NB4 (cell line): Measurements from ENCODE around the gene CHN1.

Experiments used
- MYC ChIP-seq: IDR thresholded peaks from 2 replicates; pipeline ENCODE4 v1.6.1; 2011; ENCODE audit warnings: low read depth, low read length
- POLR2A ChIP-seq: IDR thresholded peaks from 2 replicates; pipeline ENCODE4 v1.6.1; 2011; ENCODE audit warnings: mild to moderate bottlenecking; ENCODE audit not compliant: insufficient read length; ENCODE audit errors: extremely low read depth
- TF ChIP-seq, protein P1 (sequence below): IDR thresholded peaks from one replicate; pipeline ENCODE4 v1.5.1; 2012; ENCODE audit warnings: low read depth, low read length

DNA sequence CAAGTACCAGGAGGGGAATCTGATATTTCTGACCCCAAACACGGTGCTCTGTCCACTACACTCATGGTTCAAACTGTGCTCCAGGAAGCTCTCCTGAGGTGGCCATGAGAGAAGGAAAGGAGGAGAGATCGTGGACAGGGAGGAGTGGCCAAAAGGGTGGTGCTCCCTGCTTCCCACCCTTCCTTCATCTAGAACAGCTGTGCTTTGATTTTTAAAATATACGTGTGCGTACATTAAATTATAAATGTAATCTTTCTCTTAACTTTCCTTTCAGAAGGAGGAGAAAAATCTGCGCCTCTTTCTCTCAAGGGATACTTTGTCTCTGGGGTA, 232.7 kb downstream of the CHN1 start:
- TF ChIP-seq, protein P1, sequence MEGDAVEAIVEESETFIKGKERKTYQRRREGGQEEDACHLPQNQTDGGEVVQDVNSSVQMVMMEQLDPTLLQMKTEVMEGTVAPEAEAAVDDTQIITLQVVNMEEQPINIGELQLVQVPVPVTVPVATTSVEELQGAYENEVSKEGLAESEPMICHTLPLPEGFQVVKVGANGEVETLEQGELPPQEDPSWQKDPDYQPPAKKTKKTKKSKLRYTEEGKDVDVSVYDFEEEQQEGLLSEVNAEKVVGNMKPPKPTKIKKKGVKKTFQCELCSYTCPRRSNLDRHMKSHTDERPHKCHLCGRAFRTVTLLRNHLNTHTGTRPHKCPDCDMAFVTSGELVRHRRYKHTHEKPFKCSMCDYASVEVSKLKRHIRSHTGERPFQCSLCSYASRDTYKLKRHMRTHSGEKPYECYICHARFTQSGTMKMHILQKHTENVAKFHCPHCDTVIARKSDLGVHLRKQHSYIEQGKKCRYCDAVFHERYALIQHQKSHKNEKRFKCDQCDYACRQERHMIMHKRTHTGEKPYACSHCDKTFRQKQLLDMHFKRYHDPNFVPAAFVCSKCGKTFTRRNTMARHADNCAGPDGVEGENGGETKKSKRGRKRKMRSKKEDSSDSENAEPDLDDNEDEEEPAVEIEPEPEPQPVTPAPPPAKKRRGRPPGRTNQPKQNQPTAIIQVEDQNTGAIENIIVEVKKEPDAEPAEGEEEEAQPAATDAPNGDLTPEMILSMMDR = no peak
- no peak for TF ChIP-seq POLR2A
- no peak for TF ChIP-seq MYC
